ENCODE data around the gene TMED1.

The TMED1 gene

GRCh38 chr19:10854350-10855089 lies 18.5 kb upstream of the TMED1 start:
- ChIA-PET CTCF (interaction anchor here (0.8 to 6.4 kb wide), 3 partner anchors 11 to 137 kb away, joined by 3 to 48 read pairs (median 3); partner anchors contain the start of genes CARM1 and DNM2), POLR2A (interaction anchor here (1.1 to 1.3 kb wide), 2 partner anchors 16 to 19 kb away, joined by 3 to 10 read pairs; partner anchors contain the start of gene TMED1)
- TF ChIP-seq FOXK2 (IDR thresholded peaks at IDR 0.05), result no peak
- TF ChIP-seq FOXA1 (IDR thresholded peaks at IDR 0.05), result no peak
- no peak for TF ChIP-seq SUZ12 (IDR thresholded peaks at IDR 0.05)
- TF ChIP-seq LEF1 (IDR thresholded peaks at IDR 0.05; ENCODE audit: borderline replicate concordance), result no peak
- TF ChIP-seq ARNT (IDR thresholded peaks at IDR 0.05), result no peak
- no peak for TF ChIP-seq L3MBTL2 (conservative IDR thresholded peaks at IDR 0.05)
- TF ChIP-seq NFRKB (IDR thresholded peaks at IDR 0.05), result no peak
- TF ChIP-seq SP1 (IDR thresholded peaks at IDR 0.05), result no peak
- no peak for TF ChIP-seq ELF4 (IDR thresholded peaks at IDR 0.05)
- no peak for TF ChIP-seq CTBP1 (IDR thresholded peaks at IDR 0.05; ENCODE audit: borderline replicate concordance)
- no peak for TF ChIP-seq TARDBP (IDR thresholded peaks at IDR 0.05)
- TF ChIP-seq FOXM1 (IDR thresholded peaks at IDR 0.05; ENCODE audit: borderline replicate concordance), result no peak
- TF ChIP-seq PKNOX1 (IDR thresholded peaks at IDR 0.05), result no peak
- TF ChIP-seq BHLHE40 (IDR thresholded peaks at IDR 0.05; ENCODE audit: borderline replicate concordance), result no peak
- no peak for TF ChIP-seq HDGF (IDR thresholded peaks at IDR 0.05; ENCODE audit: borderline replicate concordance)
- TF ChIP-seq ZNF384 (IDR thresholded peaks at IDR 0.05), result no peak
- no peak for DNase-seq (ENCODE audit: extremely low spot score)

GRCh38 chr19:10852941-10853340 lies 16.9 kb upstream of the TMED1 start:
- TF ChIP-seq ARNT (IDR thresholded peaks at IDR 0.05) (no peak), ELF4 (IDR thresholded peaks at IDR 0.05) (no peak), SUZ12 (IDR thresholded peaks at IDR 0.05) (no peak), TARDBP (IDR thresholded peaks at IDR 0.05) (no peak), SP1 (IDR thresholded peaks at IDR 0.05) (no peak), ZNF384 (IDR thresholded peaks at IDR 0.05) (no peak)
- DNase-seq (ENCODE audit: extremely low spot score), result no peak
- POLR2A ChIA-PET, result interaction anchor here (1.0 to 1.2 kb wide), 2 partner anchors 12 to 17 kb away, joined by 3 to 6 read pairs; partner anchors contain the start of gene TMED1
- CTCF ChIA-PET, result interaction anchor here (0.7 to 6.4 kb wide), 2 partner anchors 12 to 123 kb away, joined by 3 to 48 read pairs; no protein-coding TSS in a partner anchor

- CTCF ChIA-PET, result interaction anchor here (0.6 to 6.4 kb wide), 2 partner anchors 13 to 39 kb away, joined by 5 to 48 read pairs; no protein-coding TSS in a partner anchor
- no peak for TF ChIP-seq L3MBTL2 (conservative IDR thresholded peaks at IDR 0.05)
- TF ChIP-seq SP1 (IDR thresholded peaks at IDR 0.05), result no peak
- no peak for TF ChIP-seq PKNOX1 (IDR thresholded peaks at IDR 0.05)
- TF ChIP-seq ELF4 (IDR thresholded peaks at IDR 0.05), result no peak
- no peak for TF ChIP-seq BHLHE40 (IDR thresholded peaks at IDR 0.05; ENCODE audit: borderline replicate concordance)
- no peak for TF ChIP-seq CTBP1 (IDR thresholded peaks at IDR 0.05; ENCODE audit: borderline replicate concordance)
- TF ChIP-seq NFRKB (IDR thresholded peaks at IDR 0.05), result no peak
- no peak for TF ChIP-seq FOXK2 (IDR thresholded peaks at IDR 0.05)
- TF ChIP-seq ZNF384 (IDR thresholded peaks at IDR 0.05), result no peak
- no peak for TF ChIP-seq ARNT (IDR thresholded peaks at IDR 0.05)
- no peak for TF ChIP-seq FOXM1 (IDR thresholded peaks at IDR 0.05; ENCODE audit: borderline replicate concordance)
- TF ChIP-seq HDGF (IDR thresholded peaks at IDR 0.05; ENCODE audit: borderline replicate concordance), result no peak
- no peak for TF ChIP-seq SUZ12 (IDR thresholded peaks at IDR 0.05)
- no peak for TF ChIP-seq TARDBP (IDR thresholded peaks at IDR 0.05)
- no peak for TF ChIP-seq LEF1 (IDR thresholded peaks at IDR 0.05; ENCODE audit: borderline replicate concordance)
- TF ChIP-seq FOXA1 (IDR thresholded peaks at IDR 0.05), result no peak
- POLR2A ChIA-PET, result interaction anchor here (1.0 to 1.6 kb wide), 3 partner anchors 9 to 16 kb away, joined by 3 to 6 read pairs (median 5); partner anchors contain the start of gene TMED1
- no peak for DNase-seq (ENCODE audit: extremely low spot score)
These were observed 16.2 kb upstream of the TMED1 start for GRCh38 chr19:10852098-10852800.

- no peak for TF ChIP-seq TARDBP (IDR thresholded peaks at IDR 0.05)
- no peak for TF ChIP-seq PKNOX1 (IDR thresholded peaks at IDR 0.05)
- no peak for TF ChIP-seq HDGF (IDR thresholded peaks at IDR 0.05; ENCODE audit: borderline replicate concordance)
- TF ChIP-seq SP1 (IDR thresholded peaks at IDR 0.05), result no peak
- no peak for TF ChIP-seq ZNF384 (IDR thresholded peaks at IDR 0.05)
- no peak for TF ChIP-seq FOXK2 (IDR thresholded peaks at IDR 0.05)
- no peak for TF ChIP-seq SUZ12 (IDR thresholded peaks at IDR 0.05)
- TF ChIP-seq CTBP1 (IDR thresholded peaks at IDR 0.05; ENCODE audit: borderline replicate concordance), result no peak
- no peak for TF ChIP-seq L3MBTL2 (conservative IDR thresholded peaks at IDR 0.05)
- no peak for TF ChIP-seq FOXA1 (IDR thresholded peaks at IDR 0.05)
- TF ChIP-seq ELF4 (IDR thresholded peaks at IDR 0.05), result no peak
- no peak for TF ChIP-seq FOXM1 (IDR thresholded peaks at IDR 0.05; ENCODE audit: borderline replicate concordance)
- TF ChIP-seq LEF1 (IDR thresholded peaks at IDR 0.05; ENCODE audit: borderline replicate concordance), result no peak
These were observed 14.6 kb upstream of the TMED1 start for GRCh38 chr19:10850631-10851030.

GRCh38 chr19:10848230-10848856 lies 12.3 kb upstream of the TMED1 start, which contains the start of gene C19orf38:
Gene C19orf38, plus strand, starts transcription at chr19:10848415. Its CDS starts 94 bp downstream, at chr19:10848509.
- POLR2A ChIA-PET, result interaction anchor here (1.0 kb wide), 1 partner anchor 12 kb away, joined by 6 read pairs; the partner anchor contains the start of gene TMED1
- CTCF ChIA-PET, result no interaction called here
- DNase-seq (ENCODE audit: extremely low spot score), result no peak
- TF ChIP-seq HDGF (IDR thresholded peaks at IDR 0.05; ENCODE audit: borderline replicate concordance) (no peak), ZNF384 (IDR thresholded peaks at IDR 0.05) (no peak), ARNT (IDR thresholded peaks at IDR 0.05) (no peak), ELF4 (IDR thresholded peaks at IDR 0.05) (no peak), FOXM1 (IDR thresholded peaks at IDR 0.05; ENCODE audit: borderline replicate concordance) (no peak), SUZ12 (IDR thresholded peaks at IDR 0.05) (no peak), LEF1 (IDR thresholded peaks at IDR 0.05; ENCODE audit: borderline replicate concordance) (no peak), BHLHE40 (IDR thresholded peaks at IDR 0.05; ENCODE audit: borderline replicate concordance) (no peak), PKNOX1 (IDR thresholded peaks at IDR 0.05) (no peak), FOXK2 (IDR thresholded peaks at IDR 0.05) (no peak), SP1 (IDR thresholded peaks at IDR 0.05) (no peak), NFRKB (IDR thresholded peaks at IDR 0.05) (no peak), FOXA1 (IDR thresholded peaks at IDR 0.05) (no peak), CTBP1 (IDR thresholded peaks at IDR 0.05; ENCODE audit: borderline replicate concordance) (no peak), L3MBTL2 (conservative IDR thresholded peaks at IDR 0.05) (no peak), TARDBP (IDR thresholded peaks at IDR 0.05) (no peak)

More at GRCh38 chr19:10850631-10851030, 14.6 kb upstream of the TMED1 start:
- POLR2A ChIA-PET, result interaction anchor here (2.3 kb wide), 1 partner anchor 14 kb away, joined by 9 read pairs; the partner anchor contains the start of gene TMED1
- DNase-seq (ENCODE audit: extremely low spot score), result no peak
- CTCF ChIA-PET, result interaction anchor here (1.2 to 6.4 kb wide), 2 partner anchors 15 to 133 kb away, joined by 4 to 48 read pairs; partner anchors contain the start of gene DNM2

Measured in HEK293T (cell line).